ENCODE measurements around the gene CARS1. TPM values are rescaled to one million over a fixed set of nuclear protein-coding genes. Genes with fewer than 3 reads are reported as not detected.

The CARS1 gene
- total and polyA plus RNA-seq, 10 of the 15 experiments (the other 5 are each of a cell fraction or from before 2014, with no cell fraction given): 7.8 to 60.6 (median 45.7) TPM

DNA sequence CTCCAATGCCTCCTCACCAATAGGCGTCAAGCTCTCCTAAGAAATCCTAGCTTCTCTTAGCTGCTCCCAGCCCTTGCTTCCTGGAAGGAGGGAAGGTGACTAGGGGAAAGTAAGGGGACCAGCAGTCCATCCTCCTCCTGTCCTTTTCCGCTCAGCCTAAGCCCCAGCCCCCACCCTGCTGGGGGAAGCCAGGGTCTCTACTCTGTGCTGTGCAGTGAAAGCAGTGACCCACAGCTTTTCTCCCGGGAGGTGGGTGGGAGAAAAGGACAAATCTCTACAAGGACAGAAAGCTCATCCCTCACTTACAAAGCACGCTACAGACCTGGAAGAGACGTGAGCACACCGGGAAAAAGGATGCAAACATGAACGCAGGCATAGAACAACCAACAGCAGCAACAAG, 97.1 kb downstream of the CARS1 start (continued):
- TF ChIP-seq, protein P1, sequence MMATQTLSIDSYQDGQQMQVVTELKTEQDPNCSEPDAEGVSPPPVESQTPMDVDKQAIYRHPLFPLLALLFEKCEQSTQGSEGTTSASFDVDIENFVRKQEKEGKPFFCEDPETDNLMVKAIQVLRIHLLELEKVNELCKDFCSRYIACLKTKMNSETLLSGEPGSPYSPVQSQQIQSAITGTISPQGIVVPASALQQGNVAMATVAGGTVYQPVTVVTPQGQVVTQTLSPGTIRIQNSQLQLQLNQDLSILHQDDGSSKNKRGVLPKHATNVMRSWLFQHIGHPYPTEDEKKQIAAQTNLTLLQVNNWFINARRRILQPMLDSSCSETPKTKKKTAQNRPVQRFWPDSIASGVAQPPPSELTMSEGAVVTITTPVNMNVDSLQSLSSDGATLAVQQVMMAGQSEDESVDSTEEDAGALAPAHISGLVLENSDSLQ (IDR thresholded peaks at IDR 0.05): no peak
- TF ChIP-seq ZNF274 (IDR thresholded peaks at IDR 0.05; ENCODE audit: insufficient read depth, insufficient read length): no peak
- no peak for TF ChIP-seq NFIC (IDR thresholded peaks at IDR 0.05; ENCODE audit: low read depth, low read length)
- TF ChIP-seq, protein P2, sequence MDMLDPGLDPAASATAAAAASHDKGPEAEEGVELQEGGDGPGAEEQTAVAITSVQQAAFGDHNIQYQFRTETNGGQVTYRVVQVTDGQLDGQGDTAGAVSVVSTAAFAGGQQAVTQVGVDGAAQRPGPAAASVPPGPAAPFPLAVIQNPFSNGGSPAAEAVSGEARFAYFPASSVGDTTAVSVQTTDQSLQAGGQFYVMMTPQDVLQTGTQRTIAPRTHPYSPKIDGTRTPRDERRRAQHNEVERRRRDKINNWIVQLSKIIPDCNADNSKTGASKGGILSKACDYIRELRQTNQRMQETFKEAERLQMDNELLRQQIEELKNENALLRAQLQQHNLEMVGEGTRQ (IDR thresholded peaks at IDR 0.05; ENCODE audit: borderline replicate concordance, low read depth, low read length): no peak
- TF ChIP-seq, protein P3, sequence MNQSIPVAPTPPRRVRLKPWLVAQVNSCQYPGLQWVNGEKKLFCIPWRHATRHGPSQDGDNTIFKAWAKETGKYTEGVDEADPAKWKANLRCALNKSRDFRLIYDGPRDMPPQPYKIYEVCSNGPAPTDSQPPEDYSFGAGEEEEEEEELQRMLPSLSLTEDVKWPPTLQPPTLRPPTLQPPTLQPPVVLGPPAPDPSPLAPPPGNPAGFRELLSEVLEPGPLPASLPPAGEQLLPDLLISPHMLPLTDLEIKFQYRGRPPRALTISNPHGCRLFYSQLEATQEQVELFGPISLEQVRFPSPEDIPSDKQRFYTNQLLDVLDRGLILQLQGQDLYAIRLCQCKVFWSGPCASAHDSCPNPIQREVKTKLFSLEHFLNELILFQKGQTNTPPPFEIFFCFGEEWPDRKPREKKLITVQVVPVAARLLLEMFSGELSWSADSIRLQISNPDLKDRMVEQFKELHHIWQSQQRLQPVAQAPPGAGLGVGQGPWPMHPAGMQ (IDR thresholded peaks at IDR 0.05; ENCODE audit: borderline replicate concordance): no peak
- TF ChIP-seq CBX3 (IDR thresholded peaks at IDR 0.05; ENCODE audit: borderline replicate concordance, low read depth): no peak

DNA sequence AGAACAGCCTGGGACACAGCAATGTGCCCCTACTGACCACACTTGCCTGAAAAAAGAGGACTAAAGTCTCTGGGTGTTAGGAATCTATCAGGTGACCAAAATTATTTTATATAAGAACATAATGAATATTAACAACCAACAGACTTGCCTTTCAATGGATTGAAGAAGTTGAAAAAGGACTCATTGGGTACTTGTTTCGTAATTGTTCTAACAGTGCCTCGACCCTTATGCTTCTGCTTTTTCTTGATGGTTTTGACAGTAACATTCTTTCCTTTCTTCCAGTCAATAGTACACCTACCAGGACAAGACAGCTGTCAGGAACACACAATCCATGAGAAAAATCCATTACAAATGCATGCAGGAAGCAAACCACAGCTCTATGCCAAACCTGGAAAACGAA, 99.0 kb downstream of the CARS1 start:
- Histone ChIP-seq H3K4me1 (ENCODE audit: control insufficient read depth, insufficient read depth, low read length) (no peaks in the 10 kb centered on the region), H4K20me1 (ENCODE audit: control insufficient read depth, insufficient read depth) (peaks cover 4% of the 10 kb centered on the region; the same call in 1 of the 2 replicates), H3K4me3 (no peak overlapping the region), H3K4me2 (ENCODE audit: control insufficient read depth, insufficient read depth) (no peak overlapping the region), H3K27ac (ENCODE audit: control insufficient read depth, insufficient read depth) (no peak overlapping the region), H2AFZ (ENCODE audit: control insufficient read depth, low read depth, low read length) (no peak overlapping the region), H3K27me3 (replicated peaks in 1 of 2; ENCODE audit: control insufficient read depth in 2 of 2, insufficient read depth in 2 of 2, low read length in 1 of 2) (no peaks in the 10 kb centered on the region), H3K36me3 (ENCODE audit: control insufficient read depth in 2 of 2, insufficient read depth in 2 of 2, low read length in 1 of 2) (peaks cover 27 to 61% of the 10 kb centered on the region in 2 experiments), H3K9me3 (replicated peaks; ENCODE audit: control insufficient read depth, insufficient read depth, low read length) (no peaks in the 10 kb centered on the region), H3K79me2 (ENCODE audit: control insufficient read depth, insufficient read depth, low read length) (no peaks in the 10 kb centered on the region), H3K9ac (ENCODE audit: control insufficient read depth, insufficient read depth, low read length) (no peak overlapping the region)
- DNase-seq (ENCODE audit: low read depth, low spot score) (no peak), ATAC-seq (no peak), FAIRE-seq (no peak)
- intact Hi-C loops (cut with micrococcal nuclease; ENCODE audit: unreplicated experiment) (no loop called here), in situ Hi-C loops (cut with MboI) (no loop called here)
- WGBS (ENCODE audit: insufficient coverage, insufficient replicate concordance, low lambda C conversion rate, missing lambda C conversion rate): 71% methylated on average over 3 of the region's 3 CpGs
- POLR2A ChIA-PET: no interaction called here
- RAD21 ChIA-PET (ENCODE audit: unreplicated experiment): no interaction called here
- CTCF ChIA-PET: interaction anchor here (1.4 to 2.1 kb wide), 2 partner anchors 10 to 133 kb away, joined by 5 to 7 read pairs; no protein-coding TSS in a partner anchor
- SMC1A ChIA-PET (ENCODE audit: uncharacterized antibody, unreplicated experiment): interaction anchor here (1.4 to 1.5 kb wide), 2 partner anchors 14 to 31 kb away, joined by 4 to 5 read pairs; no protein-coding TSS in a partner anchor
- no TSS peak for BruUV-seq (replicated peaks)
- TF ChIP-seq EGR1 (IDR thresholded peaks at IDR 0.05; ENCODE audit: borderline replicate concordance in 1 of 2, low read depth in 2 of 2, low read length in 2 of 2): no peak
- TF ChIP-seq, protein P4, sequence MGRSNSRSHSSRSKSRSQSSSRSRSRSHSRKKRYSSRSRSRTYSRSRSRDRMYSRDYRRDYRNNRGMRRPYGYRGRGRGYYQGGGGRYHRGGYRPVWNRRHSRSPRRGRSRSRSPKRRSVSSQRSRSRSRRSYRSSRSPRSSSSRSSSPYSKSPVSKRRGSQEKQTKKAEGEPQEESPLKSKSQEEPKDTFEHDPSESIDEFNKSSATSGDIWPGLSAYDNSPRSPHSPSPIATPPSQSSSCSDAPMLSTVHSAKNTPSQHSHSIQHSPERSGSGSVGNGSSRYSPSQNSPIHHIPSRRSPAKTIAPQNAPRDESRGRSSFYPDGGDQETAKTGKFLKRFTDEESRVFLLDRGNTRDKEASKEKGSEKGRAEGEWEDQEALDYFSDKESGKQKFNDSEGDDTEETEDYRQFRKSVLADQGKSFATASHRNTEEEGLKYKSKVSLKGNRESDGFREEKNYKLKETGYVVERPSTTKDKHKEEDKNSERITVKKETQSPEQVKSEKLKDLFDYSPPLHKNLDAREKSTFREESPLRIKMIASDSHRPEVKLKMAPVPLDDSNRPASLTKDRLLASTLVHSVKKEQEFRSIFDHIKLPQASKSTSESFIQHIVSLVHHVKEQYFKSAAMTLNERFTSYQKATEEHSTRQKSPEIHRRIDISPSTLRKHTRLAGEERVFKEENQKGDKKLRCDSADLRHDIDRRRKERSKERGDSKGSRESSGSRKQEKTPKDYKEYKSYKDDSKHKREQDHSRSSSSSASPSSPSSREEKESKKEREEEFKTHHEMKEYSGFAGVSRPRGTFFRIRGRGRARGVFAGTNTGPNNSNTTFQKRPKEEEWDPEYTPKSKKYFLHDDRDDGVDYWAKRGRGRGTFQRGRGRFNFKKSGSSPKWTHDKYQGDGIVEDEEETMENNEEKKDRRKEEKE (IDR thresholded peaks at IDR 0.05): no peak
- no peak for TF ChIP-seq SMARCA5 (IDR thresholded peaks at IDR 0.05)
- TF ChIP-seq FOXM1 (IDR thresholded peaks at IDR 0.05; ENCODE audit: low read depth, low read length): no peak
- TF ChIP-seq KLF5 (IDR thresholded peaks at IDR 0.05; ENCODE audit: partially characterized antibody): no peak

Measured in GM12878 (cell line).